ENCODE results near the gene PRKCSH.
"Not testable (repeated sequence)": the region's sequence is repeated elsewhere in the genome, so short reads cannot be mapped to it uniquely, and the experiment has no call there.

The PRKCSH gene

DNA sequence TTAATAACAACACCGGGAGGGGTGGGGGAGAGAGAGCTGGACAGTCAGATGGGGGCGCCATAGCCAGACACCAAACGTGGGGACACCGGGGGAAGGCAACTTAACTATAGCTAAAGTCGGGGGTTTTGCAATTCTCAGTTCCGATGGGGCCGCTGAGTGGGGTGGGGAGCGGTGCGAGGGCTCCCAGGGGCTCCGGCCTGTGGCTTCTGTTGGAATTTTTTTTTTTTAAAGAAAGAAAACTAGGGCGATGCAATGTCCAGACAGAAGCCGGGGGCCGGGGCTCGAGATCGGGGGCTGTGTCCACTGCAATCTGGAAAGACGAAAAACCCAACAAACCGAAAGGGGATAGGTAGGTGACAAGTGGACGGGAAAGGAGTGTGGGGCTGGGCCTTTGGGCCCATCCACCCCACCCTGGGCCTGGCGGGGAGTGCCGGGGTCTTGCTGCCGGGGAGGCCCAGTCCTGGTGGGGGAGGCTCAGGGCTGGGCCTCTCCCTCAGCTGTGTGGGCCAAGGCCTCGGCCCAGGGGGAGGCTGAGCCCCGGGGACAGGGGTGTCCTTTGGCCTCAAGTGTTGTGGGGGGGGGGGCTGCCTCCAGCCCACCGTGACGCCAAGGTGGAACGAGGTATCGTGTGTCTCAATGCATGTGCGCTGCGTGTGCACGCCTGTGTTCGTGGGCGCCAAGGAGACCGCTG is 17.3 kb downstream of the PRKCSH start:
- Histone ChIP-seq H3K9ac (ENCODE audit: low read depth, low read length, poor library complexity) (peak overlapping the region; percentile 77), H4K8ac (ENCODE audit: low read depth, low read length) (peak overlapping the region; percentile 29), H3K79me1 (ENCODE audit: low read depth, low read length) (peaks cover 1% of the 10 kb centered on the region), H3K27ac (replicated peaks; ENCODE audit: low read length) (no peak overlapping the region), H2AK5ac (ENCODE audit: low read depth, low read length) (peak overlapping the region; percentile 100), H3K4me3 (ENCODE audit: low read length in 2 of 2) (peak overlapping the region in 1 of 2 donors; percentile 14), H3K4ac (ENCODE audit: low read length) (peak overlapping the region; percentile 97), H3K9me3 (replicated peaks in 1 of 2; ENCODE audit: control insufficient read depth in 2 of 2, insufficient read depth in 1 of 2, low read depth in 1 of 2, low read length in 2 of 2) (no peaks in the 10 kb centered on the region), H4K91ac (ENCODE audit: low read depth, low read length, poor library complexity) (peak overlapping the region; percentile 79), H2AFZ (ENCODE audit: low read length) (no peak overlapping the region), H3K18ac (ENCODE audit: low read length) (peak overlapping the region; percentile 97), H3K4me2 (ENCODE audit: insufficient read depth, low read length, poor library complexity, severe bottlenecking) (no peak overlapping the region), H3K23ac (ENCODE audit: low read depth, low read length, poor library complexity) (peak overlapping the region; percentile 91), H3K36me3 (replicated peaks in 1 of 2; ENCODE audit: control insufficient read depth in 2 of 2, insufficient read depth in 2 of 2, low read length in 2 of 2) (peaks cover 11 to 77% of the 10 kb centered on the region in 2 donors), H2BK120ac (ENCODE audit: low read depth, low read length) (peak overlapping the region; percentile 81), H2BK15ac (ENCODE audit: low read length) (peak overlapping the region; percentile 99), H3K4me1 (ENCODE audit: control insufficient read depth in 2 of 2, insufficient read depth in 1 of 2, low read depth in 1 of 2, low read length in 2 of 2) (peaks cover 15 to 16% of the 10 kb centered on the region in 2 donors), H2BK12ac (ENCODE audit: low read length) (peak overlapping the region; percentile 99), H3K14ac (ENCODE audit: low read length) (peak overlapping the region; percentile 95), H3K27me3 (ENCODE audit: control insufficient read depth in 3 of 3, insufficient read depth in 3 of 3, low read depth in 1 of 3, low read length in 3 of 3) (no peaks in the 10 kb centered on the region), H2BK5ac (ENCODE audit: low read length) (peak overlapping the region; percentile 76)
- DNase-seq (ENCODE audit: low spot score) = no peak
- WGBS, 2 donors (ENCODE audit: extremely low coverage in 2 of 2, insufficient read length in 2 of 2, insufficient replicate concordance in 1 of 2) = no CpG with 5 or more reads among the region's 33 CpGs

DNA sequence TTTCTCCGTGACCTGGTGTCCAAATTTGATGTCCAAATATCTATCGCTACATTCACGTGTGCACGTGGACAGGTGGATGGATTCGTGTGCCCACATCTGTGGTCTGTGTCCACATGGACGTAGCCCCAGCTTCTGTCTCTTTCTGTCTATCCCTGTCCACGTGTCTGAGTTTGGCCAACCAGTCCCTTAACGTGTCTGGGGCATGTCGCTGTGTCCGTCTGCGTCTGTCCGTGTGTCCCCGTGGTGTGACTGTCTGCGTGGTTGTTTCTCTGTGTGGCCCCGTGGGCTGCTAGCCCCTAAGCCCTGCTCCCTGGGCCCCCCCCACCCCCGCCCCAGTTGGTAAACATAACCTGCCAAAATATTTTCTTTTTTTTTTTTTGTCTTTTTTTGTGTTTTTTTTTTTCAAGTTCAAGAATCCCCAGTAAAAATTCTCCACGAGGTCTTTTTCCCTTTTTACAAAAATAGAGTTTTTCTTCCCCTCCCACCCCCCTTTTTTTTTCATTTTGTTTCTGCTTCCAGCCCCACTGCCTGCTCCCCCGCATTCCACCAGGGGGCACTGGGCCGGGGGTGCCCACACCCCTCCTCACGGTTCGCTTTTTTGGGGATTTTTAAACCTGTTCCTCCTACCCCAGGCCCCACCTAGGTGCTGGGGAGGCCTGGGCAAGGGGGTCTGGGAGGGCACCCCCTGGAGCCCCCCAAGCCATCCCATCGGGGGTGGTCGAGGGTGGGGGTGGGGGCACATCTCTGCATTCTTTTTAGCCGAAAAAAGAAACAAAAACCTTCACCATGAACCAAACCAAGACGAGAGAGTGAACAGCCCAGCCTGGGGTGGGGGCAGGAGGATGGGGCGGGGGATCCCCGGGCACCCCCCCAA is 18.3 kb downstream of the PRKCSH start:
- no peak overlapping the region for H2AFZ ChIP-seq (ENCODE audit: low read length)
- peaks cover 15 to 16% of the 10 kb centered on the region in 2 donors for H3K4me1 ChIP-seq (ENCODE audit: control insufficient read depth in 2 of 2, insufficient read depth in 1 of 2, low read depth in 1 of 2, low read length in 2 of 2)
- H3K27me3 ChIP-seq (ENCODE audit: control insufficient read depth in 3 of 3, insufficient read depth in 3 of 3, low read depth in 1 of 3, low read length in 3 of 3) = no peaks in the 10 kb centered on the region
- WGBS, 2 donors (ENCODE audit: extremely low coverage in 2 of 2, insufficient read length in 2 of 2, insufficient replicate concordance in 1 of 2) = no CpG with 5 or more reads among the region's 27 CpGs
- H4K91ac ChIP-seq (ENCODE audit: low read depth, low read length, poor library complexity) = peak overlapping the region; percentile 79
- H3K4ac ChIP-seq (ENCODE audit: low read length) = peak overlapping the region; percentile 95
- peak overlapping the region; percentile 76 for H2BK5ac ChIP-seq (ENCODE audit: low read length)
- peak overlapping the region; percentile 97 for H3K18ac ChIP-seq (ENCODE audit: low read length)
- peak overlapping the region; percentile 99 for H2BK15ac ChIP-seq (ENCODE audit: low read length)
- H3K4me2 ChIP-seq (ENCODE audit: insufficient read depth, low read length, poor library complexity, severe bottlenecking) = no peak overlapping the region
- H2AK5ac ChIP-seq (ENCODE audit: low read depth, low read length) = peak overlapping the region; percentile 100
- H3K23ac ChIP-seq (ENCODE audit: low read depth, low read length, poor library complexity) = peak overlapping the region; percentile 91
- H3K27ac ChIP-seq (replicated peaks; ENCODE audit: low read length) = peak overlapping the region; percentile 19
- peaks cover 1% of the 10 kb centered on the region for H3K79me1 ChIP-seq (ENCODE audit: low read depth, low read length)
- no peaks in the 10 kb centered on the region for H3K9me3 ChIP-seq (replicated peaks in 1 of 2; ENCODE audit: control insufficient read depth in 2 of 2, insufficient read depth in 1 of 2, low read depth in 1 of 2, low read length in 2 of 2)
- H3K9ac ChIP-seq (ENCODE audit: low read depth, low read length, poor library complexity) = peak overlapping the region; percentile 77
- peaks cover 5 to 77% of the 10 kb centered on the region in 2 donors for H3K36me3 ChIP-seq (replicated peaks in 1 of 2; ENCODE audit: control insufficient read depth in 2 of 2, insufficient read depth in 2 of 2, low read length in 2 of 2)
- peak overlapping the region; percentile 29 for H4K8ac ChIP-seq (ENCODE audit: low read depth, low read length)
- DNase-seq (ENCODE audit: low spot score) = no peak
- peak overlapping the region; percentile 90 for H3K14ac ChIP-seq (ENCODE audit: low read length)
- peak overlapping the region; percentile 99 for H2BK12ac ChIP-seq (ENCODE audit: low read length)
- H3K4me3 ChIP-seq (ENCODE audit: low read length in 2 of 2) = peak overlapping the region in 1 of 2 donors; percentile 14
- H2BK120ac ChIP-seq (ENCODE audit: low read depth, low read length) = no peak overlapping the region

DNA sequence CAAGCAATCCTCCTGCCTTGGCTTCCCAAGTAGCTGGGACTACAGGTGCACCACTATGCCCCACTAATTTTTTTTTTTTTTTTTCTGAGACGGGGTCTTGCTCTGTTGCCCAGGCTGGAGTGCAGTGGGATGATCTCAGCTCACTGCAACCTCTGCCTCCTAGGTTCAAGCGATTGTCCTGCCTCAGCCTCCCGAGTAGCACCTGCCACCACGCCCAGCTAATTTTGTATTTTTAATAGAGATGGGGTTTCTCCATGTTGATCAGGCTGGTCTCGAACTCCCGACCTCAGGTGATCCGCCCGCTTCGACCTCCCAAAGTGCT is 19.8 kb downstream of the PRKCSH start:
- H4K91ac ChIP-seq (ENCODE audit: low read depth, low read length, poor library complexity); H3K4me2 ChIP-seq (ENCODE audit: insufficient read depth, low read length, poor library complexity, severe bottlenecking); H3K9me3 ChIP-seq (replicated peaks in 1 of 2; ENCODE audit: control insufficient read depth in 2 of 2, insufficient read depth in 1 of 2, low read depth in 1 of 2, low read length in 2 of 2); H3K27ac ChIP-seq (replicated peaks; ENCODE audit: low read length); H2AFZ ChIP-seq (ENCODE audit: low read length); H3K27me3 ChIP-seq (ENCODE audit: control insufficient read depth in 3 of 3, insufficient read depth in 3 of 3, low read depth in 1 of 3, low read length in 3 of 3); H2BK120ac ChIP-seq (ENCODE audit: low read depth, low read length); H3K18ac ChIP-seq (ENCODE audit: low read length); H2BK5ac ChIP-seq (ENCODE audit: low read length); H4K8ac ChIP-seq (ENCODE audit: low read depth, low read length); H2AK5ac ChIP-seq (ENCODE audit: low read depth, low read length); H2BK12ac ChIP-seq (ENCODE audit: low read length); H2BK15ac ChIP-seq (ENCODE audit: low read length); H3K4me3 ChIP-seq (ENCODE audit: low read length in 2 of 2); DNase-seq (ENCODE audit: low spot score); H3K14ac ChIP-seq (ENCODE audit: low read length); H3K23ac ChIP-seq (ENCODE audit: low read depth, low read length, poor library complexity); H3K9ac ChIP-seq (ENCODE audit: low read depth, low read length, poor library complexity); H3K79me1 ChIP-seq (ENCODE audit: low read depth, low read length); H3K4ac ChIP-seq (ENCODE audit: low read length): not testable (repeated sequence)
- peaks cover 0 to 75% of the 10 kb centered on the region in 2 donors for H3K36me3 ChIP-seq (replicated peaks in 1 of 2; ENCODE audit: control insufficient read depth in 2 of 2, insufficient read depth in 2 of 2, low read length in 2 of 2)
- WGBS, 2 donors (ENCODE audit: extremely low coverage in 2 of 2, insufficient read length in 2 of 2, insufficient replicate concordance in 1 of 2) = no CpG with 5 or more reads among the region's 9 CpGs
- H3K4me1 ChIP-seq (ENCODE audit: control insufficient read depth in 2 of 2, insufficient read depth in 1 of 2, low read depth in 1 of 2, low read length in 2 of 2) = peaks cover 15 to 16% of the 10 kb centered on the region in 2 donors

DNA sequence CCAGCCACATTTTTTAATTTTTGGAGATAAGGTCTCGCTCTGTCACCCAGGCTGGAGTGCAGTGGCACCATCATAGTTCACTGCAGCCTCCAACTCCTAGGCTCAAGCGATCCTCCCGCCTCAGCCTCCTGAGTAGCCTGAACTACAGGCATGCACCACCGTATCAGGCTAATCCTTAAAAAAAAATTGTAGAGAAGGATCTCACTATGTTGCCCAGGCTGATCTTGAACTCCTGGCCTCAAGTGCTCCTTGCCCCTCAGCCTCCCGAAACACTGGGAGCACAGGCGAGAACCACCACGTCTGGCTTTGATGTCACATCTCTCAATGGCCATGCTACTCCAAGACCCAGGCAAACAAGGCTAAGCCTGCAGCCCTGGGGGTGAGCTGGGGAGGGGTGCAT is 21.2 kb downstream of the PRKCSH start:
- H2AK5ac ChIP-seq (ENCODE audit: low read depth, low read length) = no peak overlapping the region
- no peak overlapping the region for H3K4me3 ChIP-seq (ENCODE audit: low read length in 2 of 2)
- no peaks in the 10 kb centered on the region for H3K9me3 ChIP-seq (replicated peaks in 1 of 2; ENCODE audit: control insufficient read depth in 2 of 2, insufficient read depth in 1 of 2, low read depth in 1 of 2, low read length in 2 of 2)
- no peak overlapping the region for H3K9ac ChIP-seq (ENCODE audit: low read depth, low read length, poor library complexity)
- no peak overlapping the region for H3K4me2 ChIP-seq (ENCODE audit: insufficient read depth, low read length, poor library complexity, severe bottlenecking)
- H3K36me3 ChIP-seq (replicated peaks in 1 of 2; ENCODE audit: control insufficient read depth in 2 of 2, insufficient read depth in 2 of 2, low read length in 2 of 2) = peaks cover 0 to 80% of the 10 kb centered on the region in 2 donors
- no peaks in the 10 kb centered on the region for H3K79me1 ChIP-seq (ENCODE audit: low read depth, low read length)
- H2AFZ ChIP-seq (ENCODE audit: low read length) = no peak overlapping the region
- no peak overlapping the region for H2BK12ac ChIP-seq (ENCODE audit: low read length)
- no peak overlapping the region for H2BK15ac ChIP-seq (ENCODE audit: low read length)
- no peak overlapping the region for H3K27ac ChIP-seq (replicated peaks; ENCODE audit: low read length)
- H3K14ac ChIP-seq (ENCODE audit: low read length) = no peak overlapping the region
- DNase-seq (ENCODE audit: low spot score) = no peak
- no peak overlapping the region for H2BK5ac ChIP-seq (ENCODE audit: low read length)
- no peak overlapping the region for H3K4ac ChIP-seq (ENCODE audit: low read length)
- H2BK120ac ChIP-seq (ENCODE audit: low read depth, low read length) = no peak overlapping the region
- no peak overlapping the region for H3K23ac ChIP-seq (ENCODE audit: low read depth, low read length, poor library complexity)
- no peak overlapping the region for H4K8ac ChIP-seq (ENCODE audit: low read depth, low read length)
- no peak overlapping the region for H3K18ac ChIP-seq (ENCODE audit: low read length)
- H3K4me1 ChIP-seq (ENCODE audit: control insufficient read depth in 2 of 2, insufficient read depth in 1 of 2, low read depth in 1 of 2, low read length in 2 of 2) = peaks cover 6 to 10% of the 10 kb centered on the region in 2 donors
- no CpG with 5 or more reads among the region's 7 CpGs for WGBS, 2 donors (ENCODE audit: extremely low coverage in 2 of 2, insufficient read length in 2 of 2, insufficient replicate concordance in 1 of 2)
- H3K27me3 ChIP-seq (ENCODE audit: control insufficient read depth in 3 of 3, insufficient read depth in 3 of 3, low read depth in 1 of 3, low read length in 3 of 3) = no peaks in the 10 kb centered on the region
- no peak overlapping the region for H4K91ac ChIP-seq (ENCODE audit: low read depth, low read length, poor library complexity)
